Measurements from ENCODE around the gene DBNL. TPM values are rescaled to one million over a fixed set of nuclear protein-coding genes. Genes with fewer than 3 reads are reported as not detected.
A peak's percentile ranks its signal among the peaks of the same experiment; 100 is the strongest.
"Not testable (repeated sequence)": the region's sequence is repeated elsewhere in the genome, so short reads cannot be mapped to it uniquely, and the experiment has no call there.

DBNL gene
- 75.1 TPM for polyA plus RNA-seq (2012; ENCODE audit: missing spikeins)

DNA sequence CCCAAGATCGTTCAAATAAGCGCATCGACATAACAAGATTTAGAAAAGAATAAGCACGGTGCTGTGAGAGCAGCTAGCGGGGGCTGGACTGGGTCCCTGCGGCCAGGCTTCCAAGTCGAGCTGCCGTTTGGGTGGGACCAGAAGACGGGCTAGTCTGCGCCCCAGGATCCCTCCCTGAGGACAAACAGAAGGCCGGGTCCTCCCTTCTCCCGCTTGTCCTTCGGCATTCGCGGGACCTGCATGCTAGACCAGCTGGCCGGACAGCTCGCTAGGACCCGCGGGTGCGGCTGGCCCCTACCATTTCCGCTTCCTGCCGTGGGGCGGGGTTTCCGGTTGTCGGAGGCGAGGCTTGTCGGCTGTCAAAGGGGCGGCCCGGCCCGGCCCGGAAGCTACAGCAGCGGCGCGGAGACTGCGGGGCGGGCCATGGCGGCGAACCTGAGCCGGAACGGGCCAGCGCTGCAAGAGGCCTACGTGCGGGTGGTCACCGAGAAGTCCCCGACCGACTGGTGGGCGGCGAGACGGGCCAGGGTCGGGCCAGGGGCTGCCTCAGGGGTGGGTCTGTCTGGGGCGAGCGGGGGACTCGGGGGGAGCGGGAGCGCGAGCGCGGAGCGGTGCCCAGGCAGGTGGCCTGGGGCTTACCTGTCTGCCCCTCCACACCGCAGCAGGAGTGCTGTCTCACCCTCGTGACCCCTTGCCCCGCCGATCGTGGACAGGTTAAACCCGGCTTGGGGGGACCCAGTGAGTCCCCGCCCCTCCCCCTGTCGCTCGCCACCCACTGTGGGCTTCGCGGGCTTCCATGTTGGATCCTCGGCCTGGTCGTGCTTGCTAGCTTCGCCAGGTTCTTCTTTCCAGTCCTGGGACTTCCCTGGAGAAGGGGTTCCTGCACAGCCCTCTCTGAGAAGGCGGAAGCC lies at the start of gene DBNL:
Gene DBNL, plus strand, starts transcription at position 388 of the 911 bp plus-strand sequence. Its CDS starts 36 bp downstream, at position 424.
- DNase-seq (ENCODE audit: insufficient read length) (peak; percentile 87), FAIRE-seq (peak; percentile 65)
- TF ChIP-seq POLR2AphosphoS5 (IDR thresholded peaks at IDR 0.05; ENCODE audit: low read depth, low read length) (peak; percentile 86), POLR2A (IDR thresholded peaks at IDR 0.05; ENCODE audit: low read depth, low read length) (peak; percentile 90), TAF1 (IDR thresholded peaks at IDR 0.05; ENCODE audit: borderline replicate concordance, low read depth, low read length) (peak; percentile 67)

DNA sequence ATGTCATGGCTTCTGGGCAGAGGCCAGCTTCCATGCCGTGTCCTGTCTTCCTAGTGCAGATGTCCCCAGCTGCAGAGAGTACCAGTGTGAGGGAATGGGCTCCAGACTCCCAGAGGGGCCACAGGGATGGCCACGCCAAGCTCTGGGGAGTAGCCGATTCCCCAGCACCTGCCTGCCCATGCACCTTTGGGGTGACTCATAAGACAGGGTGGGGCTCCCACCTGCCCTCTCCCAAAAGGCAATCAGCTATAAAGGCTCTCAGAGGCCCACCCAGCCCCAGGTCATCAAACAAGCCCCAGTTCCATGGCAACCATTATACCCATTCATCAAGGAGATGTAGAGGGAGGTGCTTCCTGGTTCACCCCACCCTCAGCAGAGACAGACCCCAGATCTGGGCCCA lies 47.0 kb upstream of the DBNL start, which contains the start of gene SPDYE1:
Gene SPDYE1, plus strand, starts transcription at position 366 of the 400 bp plus-strand sequence. CDS start 2,053 bp downstream, outside the sequence.
- not testable (repeated sequence) for DNase-seq (ENCODE audit: insufficient read length); FAIRE-seq

DNA sequence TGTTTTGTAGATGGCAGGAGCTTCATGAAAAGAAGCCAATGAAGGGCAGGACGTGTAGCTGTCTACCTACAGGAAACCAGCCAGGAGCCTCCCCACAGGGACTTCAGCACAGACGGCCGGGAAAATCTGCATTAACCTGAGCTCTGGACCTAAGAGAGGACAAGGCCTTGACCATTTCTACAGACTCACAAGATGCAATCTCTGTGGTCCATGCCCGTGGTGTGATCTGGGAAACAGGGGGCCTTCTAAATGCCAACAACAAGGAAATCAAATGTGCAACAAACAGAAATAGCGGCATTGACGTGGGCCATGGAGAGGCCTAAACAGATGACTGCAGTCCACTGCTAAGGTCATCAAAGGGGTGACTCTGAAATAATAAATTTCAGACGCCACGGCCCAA lies 32.4 kb upstream of the DBNL start:
- DNase-seq (ENCODE audit: insufficient read length); FAIRE-seq: not testable (repeated sequence)

DNA sequence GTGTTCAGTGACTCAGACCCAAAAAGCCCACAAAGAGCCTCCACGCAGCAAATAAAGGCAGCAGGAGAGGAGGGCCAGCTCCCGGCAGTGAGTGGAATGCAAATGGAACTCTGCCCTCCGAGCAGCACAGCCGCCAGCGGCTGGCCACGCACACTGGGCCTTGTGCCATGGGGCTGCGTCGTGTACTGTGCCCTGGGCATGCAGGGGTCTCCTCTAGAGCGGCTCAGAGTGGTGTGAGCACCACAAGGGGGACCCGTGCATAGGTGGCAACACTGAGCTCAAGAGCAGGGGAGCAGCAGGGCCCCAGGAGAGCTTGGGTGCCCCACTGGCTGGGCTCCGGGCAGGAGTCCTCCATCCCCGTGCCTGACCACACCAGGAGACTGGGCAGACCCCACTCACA lies 29.4 kb upstream of the DBNL start:
- not testable (repeated sequence) for FAIRE-seq; DNase-seq (ENCODE audit: insufficient read length)

DNA sequence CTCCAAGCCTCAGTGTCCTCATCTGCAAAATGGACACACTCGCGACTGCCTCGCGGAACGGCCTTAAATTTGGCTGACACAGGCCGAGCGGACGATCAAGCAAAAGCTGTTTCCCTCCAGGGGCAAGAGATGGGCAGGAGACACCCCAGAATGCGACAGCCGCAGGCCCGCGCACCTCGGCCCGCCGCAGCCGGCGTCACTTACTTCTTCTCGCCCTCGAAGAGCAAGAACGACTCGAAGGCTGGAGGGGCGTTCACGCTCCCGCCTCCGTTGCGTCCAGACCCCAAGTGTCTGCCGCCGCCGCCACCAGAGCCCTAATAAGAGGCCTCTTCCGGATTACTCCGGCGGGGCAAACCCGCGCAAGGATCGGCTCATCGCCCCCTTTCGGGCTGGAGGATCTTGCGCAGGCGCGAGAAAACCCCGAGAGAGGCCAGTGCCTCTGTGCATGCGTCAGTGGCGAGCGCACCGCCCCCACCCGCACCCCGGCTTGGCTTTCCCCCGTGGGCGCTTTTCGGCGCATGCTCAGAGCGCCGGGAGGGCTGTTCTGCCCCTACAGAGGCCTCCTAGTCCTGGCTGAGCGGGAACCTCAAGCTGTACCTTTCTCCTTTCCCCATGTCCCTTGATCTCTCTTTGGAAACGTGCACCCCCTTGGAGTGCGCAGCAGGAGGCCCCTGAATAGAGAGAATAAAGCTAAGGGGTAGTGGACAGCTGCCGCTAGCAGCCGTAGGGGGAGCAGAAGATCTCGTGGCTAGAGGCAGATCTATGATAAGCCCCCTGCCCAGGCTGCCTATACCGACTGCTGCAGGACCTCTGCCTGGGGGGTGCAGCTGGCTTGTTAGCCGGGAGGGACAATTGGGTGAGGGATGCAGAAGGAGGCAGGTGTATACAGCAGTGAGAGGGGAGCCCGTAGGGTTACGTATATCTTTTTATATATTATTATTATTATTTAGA lies 25.4 kb upstream of the DBNL start:
- peak; percentile 95 for DNase-seq (ENCODE audit: insufficient read length)
- peak; percentile 86 for TF ChIP-seq POLR2A (IDR thresholded peaks at IDR 0.05; ENCODE audit: low read depth, low read length)
- TF ChIP-seq TAF1 (IDR thresholded peaks at IDR 0.05; ENCODE audit: borderline replicate concordance, low read depth, low read length): peak; percentile 90; the same call in 1 of the 2 replicates
- peak; percentile 78 for TF ChIP-seq POLR2AphosphoS5 (IDR thresholded peaks at IDR 0.05; ENCODE audit: low read depth, low read length)
- FAIRE-seq: not testable (repeated sequence)

DNA sequence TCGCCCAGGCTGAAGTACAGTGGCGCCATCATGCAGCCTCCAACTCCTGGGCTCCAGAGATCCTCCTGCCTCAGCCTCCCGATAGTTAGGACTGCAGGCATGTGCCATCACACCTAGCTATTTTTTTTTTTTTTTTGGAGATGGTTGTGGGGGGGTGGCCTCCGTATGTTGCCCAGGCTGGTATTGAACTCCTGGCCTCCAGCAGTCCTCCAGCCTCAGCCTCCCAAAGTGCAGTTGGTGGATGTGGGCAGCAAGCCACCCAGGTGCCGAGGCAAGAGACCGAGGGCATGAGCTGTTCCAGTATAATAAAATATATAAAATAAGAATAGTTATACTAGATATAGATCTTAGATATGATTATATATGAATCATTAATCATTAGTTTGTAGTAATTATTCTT lies 24.7 kb upstream of the DBNL start:
- not testable (repeated sequence) for FAIRE-seq

DNA sequence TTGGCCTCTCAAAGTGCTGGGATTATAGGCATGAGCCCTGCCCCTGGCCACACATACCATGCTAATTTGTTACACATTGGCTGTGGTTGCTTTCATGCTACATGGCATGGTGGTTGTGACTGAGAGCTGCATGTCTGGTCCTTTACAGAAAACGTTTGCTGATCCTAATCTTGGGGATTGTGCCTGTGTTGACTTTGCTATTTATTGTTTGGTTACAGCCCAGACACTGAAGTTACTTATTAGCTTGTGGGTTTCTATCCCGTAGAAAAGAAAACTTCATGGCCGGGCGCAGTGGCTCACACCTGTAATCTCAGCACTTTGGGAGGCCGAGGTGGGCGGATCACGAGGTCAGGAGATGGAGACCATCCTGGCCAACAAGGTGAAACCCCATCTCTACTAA lies 22.4 kb upstream of the DBNL start:
- DNase-seq (ENCODE audit: insufficient read length); FAIRE-seq: not testable (repeated sequence)

More for the DNA sequence above, 24.7 kb upstream of the DBNL start:
- DNase-seq (ENCODE audit: insufficient read length): not testable (repeated sequence)

DNA sequence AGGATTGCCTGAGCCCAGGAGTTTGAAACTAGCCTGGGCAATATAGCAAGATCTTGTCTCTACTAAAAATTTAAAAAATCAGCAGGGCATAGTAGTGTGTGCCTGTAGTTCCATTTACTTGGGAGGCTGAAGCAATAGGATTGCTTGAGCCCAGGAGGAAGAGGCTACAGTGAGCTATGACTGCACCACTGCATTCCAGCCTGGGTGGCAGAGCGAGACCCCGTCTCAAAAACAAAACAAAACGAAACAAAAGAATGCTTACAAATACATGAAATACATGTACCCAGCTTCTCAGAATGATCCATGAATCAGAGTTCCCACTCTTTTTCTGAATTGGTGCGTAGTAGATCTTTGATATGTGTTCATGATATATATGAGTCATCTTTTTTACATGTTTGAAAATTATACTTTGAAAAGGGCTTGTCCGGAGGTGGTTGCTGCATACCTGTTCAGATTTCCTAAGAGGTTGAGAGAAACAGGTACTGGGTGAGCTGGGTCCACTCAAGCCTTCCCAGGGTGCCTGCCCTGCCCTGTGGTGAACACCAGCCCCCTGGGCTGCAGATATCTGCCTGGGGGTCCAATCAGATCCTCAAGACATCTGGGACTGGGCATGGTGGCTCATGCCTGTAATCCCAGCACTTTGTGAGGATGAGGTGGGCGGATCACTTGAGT lies 21.6 kb upstream of the DBNL start:
- FAIRE-seq: not testable (repeated sequence)

DNA sequence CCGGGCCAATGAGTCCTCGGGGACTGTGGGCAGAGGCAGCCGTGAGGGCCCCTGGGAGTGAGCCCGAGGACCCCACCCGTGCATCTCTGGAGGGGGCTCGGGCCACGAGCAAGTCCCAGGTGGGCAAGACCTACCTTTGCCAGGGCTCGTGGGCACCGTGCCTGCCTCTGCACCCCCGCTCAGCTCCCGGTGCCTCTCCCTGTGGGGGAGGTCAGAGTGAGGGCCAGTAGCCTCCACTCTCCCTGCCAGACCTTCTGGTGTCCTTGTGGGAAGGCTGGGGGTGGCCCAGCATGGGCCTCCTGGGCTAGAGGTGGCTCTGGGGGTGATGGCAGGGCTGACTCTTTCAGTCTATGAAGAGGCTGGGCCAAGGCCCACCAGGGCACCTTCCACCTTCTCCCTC lies 15.1 kb upstream of the DBNL start:
- not testable (repeated sequence) for DNase-seq (ENCODE audit: insufficient read length); FAIRE-seq

More for the DNA sequence above, 21.6 kb upstream of the DBNL start:
- not testable (repeated sequence) for DNase-seq (ENCODE audit: insufficient read length)

DNA sequence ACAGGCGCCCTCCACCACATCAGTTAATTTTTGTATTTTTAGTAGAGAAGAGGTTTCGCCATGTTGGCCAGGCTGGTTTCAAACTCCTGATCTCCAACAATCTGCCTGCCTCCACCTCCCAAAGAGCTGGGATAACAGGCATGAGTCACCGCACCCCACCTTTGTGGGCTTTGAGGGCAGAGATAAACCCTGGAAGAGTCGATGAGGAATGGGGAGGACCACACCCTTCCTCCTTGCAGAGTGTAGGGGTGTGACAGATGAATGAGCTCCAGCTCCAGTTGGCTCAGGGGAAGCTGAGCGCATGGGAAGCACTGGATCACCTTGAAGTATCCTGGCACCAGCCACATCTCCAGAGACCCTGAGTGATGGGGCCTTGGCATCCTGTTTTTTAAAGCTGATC lies 14.5 kb upstream of the DBNL start:
- FAIRE-seq; DNase-seq (ENCODE audit: insufficient read length): not testable (repeated sequence)

DNA sequence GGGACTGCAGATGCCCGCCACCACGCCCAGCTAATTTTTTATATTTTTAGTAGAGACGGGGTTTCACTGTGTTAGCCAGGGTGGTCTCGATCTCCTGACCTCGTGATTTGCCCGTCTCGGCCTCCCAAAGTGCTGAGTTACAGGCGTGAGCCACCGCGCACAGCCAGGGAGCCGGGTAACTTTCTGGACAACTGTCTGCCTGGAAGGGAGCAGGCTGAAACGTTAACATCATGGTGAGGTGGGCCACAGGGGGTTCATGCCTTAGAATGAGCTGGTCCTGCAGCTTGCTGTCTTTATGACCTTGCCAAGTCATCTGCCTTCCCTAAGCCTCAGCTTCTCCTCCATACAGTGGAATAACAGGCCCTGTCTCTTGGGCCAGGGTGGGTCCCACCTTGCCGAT lies 13.2 kb upstream of the DBNL start:
- FAIRE-seq; DNase-seq (ENCODE audit: insufficient read length): not testable (repeated sequence)

DNA sequence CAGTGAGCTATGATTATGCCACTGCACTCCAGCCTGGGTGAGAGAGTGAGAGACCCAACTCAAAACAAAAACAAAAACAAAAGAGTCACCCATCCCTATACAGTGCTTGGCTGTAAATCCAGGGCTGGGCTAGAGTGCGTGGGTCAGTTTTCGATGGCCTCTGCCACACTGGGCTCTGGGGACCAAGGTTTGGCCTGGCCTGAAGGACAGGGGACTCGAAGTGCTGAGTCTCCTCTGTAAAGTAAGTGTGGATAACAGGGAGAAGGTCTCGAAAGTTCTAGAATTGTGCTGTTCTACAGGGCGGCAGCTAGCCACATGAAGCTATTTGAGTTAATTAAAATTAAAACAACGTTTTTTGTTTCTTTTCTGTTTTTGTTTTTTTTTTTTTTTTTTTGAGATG lies 12.5 kb upstream of the DBNL start:
- not testable (repeated sequence) for FAIRE-seq; DNase-seq (ENCODE audit: insufficient read length)

DNA sequence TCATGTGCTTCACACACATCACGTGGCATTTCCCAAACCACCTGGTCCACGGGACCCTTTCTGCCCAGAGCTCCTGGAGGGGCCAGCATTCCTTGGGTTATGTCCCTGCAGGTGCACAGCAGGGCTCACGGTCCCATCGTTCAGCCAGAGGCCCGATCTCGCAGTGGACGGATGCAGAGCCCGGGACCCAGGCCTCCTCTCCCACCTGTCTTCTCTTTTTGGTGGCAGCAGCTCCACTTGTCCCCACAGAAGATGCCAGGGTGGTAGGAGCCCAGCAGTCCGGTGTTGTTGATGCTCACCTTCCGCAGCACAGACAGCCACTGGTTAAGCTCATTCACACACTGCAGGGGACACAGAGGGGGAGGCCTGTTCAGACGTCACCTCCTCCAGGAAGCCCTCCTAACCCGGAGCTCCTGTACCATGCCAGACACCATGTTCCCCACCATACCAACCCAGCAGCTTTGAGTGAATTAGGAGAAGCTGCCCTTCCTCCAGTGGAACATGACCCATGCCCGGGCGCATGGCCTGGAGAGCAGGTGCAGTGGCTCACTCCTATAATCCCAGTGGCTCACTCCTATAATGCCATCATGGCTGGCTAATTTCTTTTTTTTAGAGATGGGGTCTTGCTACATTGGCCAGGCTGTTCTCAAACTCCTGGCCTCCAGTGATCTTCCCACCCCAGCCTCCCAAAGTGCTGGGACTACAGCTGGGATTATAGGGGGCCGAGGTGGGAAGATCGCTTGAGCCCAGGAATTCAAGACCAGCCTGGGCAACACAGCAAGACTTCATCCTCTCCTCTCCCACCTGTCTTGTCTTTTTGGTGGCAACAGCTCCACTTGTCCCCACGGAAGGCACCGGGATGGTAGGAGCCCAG lies 10.3 kb upstream of the DBNL start:
- DNase-seq (ENCODE audit: insufficient read length); FAIRE-seq: not testable (repeated sequence)

DNA sequence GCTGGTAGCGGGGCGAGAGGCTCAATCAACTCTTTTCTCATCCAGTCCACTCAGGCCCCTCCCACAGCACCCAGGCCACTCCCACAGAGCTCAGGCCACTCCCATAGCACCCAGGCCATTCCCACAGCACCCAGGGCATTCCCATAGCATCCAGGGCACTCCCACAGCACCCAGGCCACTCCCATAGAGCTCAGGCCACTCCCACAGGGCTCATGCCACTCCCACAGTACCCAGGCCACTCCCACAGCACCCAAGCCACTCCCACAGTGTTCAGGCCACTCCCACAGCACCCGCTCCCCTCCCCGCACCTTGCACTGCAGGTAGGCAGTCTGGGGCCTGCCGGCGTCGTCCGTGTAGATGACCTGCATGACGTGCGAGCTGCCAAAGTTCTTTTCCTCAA lies 8.1 kb upstream of the DBNL start:
- not testable (repeated sequence) for DNase-seq (ENCODE audit: insufficient read length); FAIRE-seq

DNA sequence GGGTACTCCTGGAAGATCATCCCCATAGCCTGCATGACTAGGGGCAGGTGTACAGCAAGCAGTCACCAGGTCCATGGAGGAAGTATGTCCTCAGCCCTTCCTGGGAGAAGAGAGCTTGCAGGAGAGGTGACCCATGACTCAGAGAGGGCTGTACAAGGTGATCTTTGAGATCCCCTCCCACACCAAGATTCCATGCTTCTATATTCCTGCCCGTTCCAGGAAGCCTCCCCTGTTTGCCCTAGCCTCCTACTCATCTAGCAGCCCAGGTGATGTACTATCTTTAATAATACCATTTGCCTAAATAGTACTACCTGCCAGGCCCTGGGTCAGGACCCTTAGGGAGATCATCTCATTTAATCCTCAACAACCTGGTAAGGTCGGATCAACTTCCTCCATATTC lies 6.6 kb upstream of the DBNL start:
- not testable (repeated sequence) for FAIRE-seq; DNase-seq (ENCODE audit: insufficient read length)

DNA sequence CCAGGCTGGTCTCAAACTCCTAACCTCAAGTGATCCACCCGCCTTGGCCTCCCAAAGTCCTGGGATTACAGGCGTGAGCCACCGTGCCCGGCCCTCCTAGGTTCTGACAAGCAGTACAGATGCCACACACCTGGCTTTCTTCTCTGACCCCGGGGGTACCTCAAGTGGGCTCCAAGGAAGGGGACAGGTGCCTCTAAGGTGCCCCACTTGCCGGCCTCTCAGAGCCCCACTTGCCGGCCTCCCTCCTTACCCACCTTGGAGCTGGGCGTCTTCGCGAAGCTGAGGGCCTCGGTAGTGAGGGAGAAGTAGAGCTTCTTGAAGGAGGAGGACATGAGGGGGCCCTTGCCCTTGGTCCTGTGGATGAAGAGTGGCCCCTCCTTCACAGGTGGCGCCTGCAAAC lies 5.9 kb upstream of the DBNL start:
- not testable (repeated sequence) for FAIRE-seq; DNase-seq (ENCODE audit: insufficient read length)

DNA sequence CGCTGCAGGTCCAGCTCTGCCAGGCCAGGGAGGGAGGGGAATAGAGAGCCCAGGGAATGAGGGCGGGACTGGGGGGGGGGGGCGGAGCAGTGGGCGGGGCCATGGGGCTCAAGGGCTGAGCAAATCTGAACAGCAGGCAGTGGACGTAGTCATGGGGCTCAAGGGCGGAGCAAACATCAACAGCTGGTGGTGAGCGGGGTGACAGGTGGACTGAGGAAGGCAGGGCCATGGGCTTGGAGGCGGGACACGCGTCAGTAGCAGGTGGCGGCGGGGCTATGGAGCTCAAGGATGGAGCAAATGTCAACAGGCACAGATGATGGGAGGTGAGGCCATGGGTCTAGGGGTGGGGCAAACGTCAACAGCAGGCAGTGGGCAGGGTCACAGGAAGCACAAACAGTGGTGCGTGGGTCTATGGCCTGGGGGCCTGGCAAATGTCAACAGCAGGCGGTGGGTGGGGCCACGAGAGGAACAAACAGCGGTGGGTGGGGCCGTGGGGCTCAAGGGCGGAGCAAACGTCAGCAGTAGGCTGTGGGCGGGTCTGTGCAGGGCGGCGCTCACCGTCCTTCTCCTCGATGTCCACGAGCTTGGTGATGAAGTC lies 5.4 kb upstream of the DBNL start:
- DNase-seq (ENCODE audit: insufficient read length): peak; percentile 58
- FAIRE-seq: not testable (repeated sequence)
